Stimulated activated CD4-positive, alpha-beta T cell treated with anti-CD3 and anti-CD28 coated beads, Interleukin-15, amount 100 ng/mL, for 1 hour (primary cell): ENCODE results near the gene OR2Z1.

Source experiments
- DNase-seq, 2 donors: peaks; one replicate each; pipeline ENCODE4 v3.0.0-alpha.2; 2020; ENCODE audit warnings: low read depth in 1 of 2, low spot score in 1 of 2

OR2Z1 gene, protein sequence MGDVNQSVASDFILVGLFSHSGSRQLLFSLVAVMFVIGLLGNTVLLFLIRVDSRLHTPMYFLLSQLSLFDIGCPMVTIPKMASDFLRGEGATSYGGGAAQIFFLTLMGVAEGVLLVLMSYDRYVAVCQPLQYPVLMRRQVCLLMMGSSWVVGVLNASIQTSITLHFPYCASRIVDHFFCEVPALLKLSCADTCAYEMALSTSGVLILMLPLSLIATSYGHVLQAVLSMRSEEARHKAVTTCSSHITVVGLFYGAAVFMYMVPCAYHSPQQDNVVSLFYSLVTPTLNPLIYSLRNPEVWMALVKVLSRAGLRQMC

DNA sequence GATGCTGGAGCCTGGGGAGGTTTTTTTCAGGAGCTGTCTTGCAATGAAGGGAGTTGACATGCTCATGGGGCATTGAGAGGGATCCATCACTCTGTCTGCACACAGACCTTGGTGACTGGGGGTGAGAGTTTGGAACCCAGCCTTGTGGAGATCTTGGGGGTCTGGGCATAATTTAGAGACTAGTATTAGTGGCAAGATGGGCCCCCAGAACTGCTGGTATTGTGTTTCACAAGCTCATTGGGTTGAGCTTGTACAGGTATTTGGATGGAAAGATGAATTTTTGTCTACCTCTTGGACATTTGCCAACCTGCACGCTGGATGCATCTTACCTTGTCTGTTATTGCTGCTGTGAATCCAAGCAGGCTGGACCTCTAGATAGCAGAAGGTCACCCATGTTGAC, at the start of gene OR2Z1:
Gene OR2Z1, plus strand, starts transcription at position 301 of the 400 bp plus-strand sequence. CDS start 9,395 bp downstream, outside the sequence.
- no peak for DNase-seq

DNA sequence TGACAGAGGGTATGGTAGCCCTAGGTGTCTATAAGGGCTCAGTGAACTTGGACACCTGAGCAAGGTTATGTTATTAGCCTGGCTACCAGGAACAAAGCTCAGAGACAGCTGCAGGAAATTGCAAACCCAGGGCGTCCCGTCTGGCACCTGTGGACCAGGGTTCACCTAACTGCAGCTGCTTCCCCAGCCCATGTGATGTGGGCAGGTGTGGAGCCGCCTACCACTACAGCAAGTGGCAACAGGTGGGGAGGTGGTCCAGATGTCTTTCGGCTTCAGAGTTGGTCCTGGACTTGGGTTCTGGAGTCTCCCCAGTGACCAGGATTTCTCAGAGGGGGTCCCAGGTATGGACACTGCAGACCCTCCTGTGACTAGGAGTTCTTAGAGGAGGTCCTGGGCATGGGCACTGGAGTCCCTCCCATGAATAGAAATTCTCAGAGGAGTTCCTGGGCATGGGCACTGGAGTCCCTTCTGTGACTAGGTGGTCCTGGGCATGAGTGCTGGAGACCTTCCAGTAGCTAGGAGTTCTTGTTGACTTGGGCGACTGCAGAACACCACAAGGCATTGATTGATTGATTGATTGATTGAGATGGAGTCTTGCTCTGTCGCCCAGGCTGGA, 48.0 kb upstream of the OR2Z1 start:
- no peak for DNase-seq

DNA sequence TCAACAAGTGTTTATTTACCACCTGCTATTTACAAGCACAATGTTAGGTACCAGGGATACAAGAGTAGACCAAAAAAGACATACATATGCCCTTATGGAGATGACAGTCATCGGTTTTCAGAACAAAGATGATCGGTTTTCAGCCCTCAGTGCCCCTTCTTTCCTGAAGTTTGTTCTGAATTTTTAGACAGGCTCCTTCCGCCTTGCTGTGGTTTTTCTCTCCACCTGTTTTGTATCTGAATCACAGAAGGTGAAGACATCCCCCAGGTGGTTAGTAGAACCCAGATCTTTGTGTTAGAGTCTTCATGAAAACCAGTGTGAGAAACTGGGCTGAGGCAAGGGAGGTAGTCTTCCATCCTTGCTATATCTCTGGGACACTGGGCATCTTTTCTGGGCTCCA, 46.4 kb upstream of the OR2Z1 start:
- DNase-seq, result no peak

DNA sequence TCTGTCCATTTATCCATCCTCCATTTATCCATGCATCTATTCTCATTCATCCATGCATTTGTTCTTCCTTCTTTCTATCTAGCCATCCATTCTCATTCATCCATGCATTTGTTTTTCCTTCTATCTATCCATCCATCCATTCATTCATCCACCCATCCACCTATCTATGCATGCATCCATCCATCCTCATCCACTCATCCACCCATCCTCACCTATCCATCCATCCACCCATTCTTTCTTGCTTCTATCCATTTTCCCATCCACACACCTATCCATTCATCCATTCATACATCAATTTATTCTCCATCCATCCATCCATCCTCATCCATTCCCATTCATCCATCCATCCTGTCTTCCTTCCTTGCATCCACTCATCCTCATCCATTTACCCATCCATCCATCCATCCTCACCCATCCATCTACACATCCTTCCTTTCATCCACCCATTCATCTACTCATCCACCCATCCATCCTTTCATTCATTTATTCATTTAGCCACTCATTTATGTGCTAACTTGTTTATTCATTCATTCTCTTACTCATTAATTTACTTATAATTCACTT, 43.1 kb upstream of the OR2Z1 start:
- no peak for DNase-seq

DNA sequence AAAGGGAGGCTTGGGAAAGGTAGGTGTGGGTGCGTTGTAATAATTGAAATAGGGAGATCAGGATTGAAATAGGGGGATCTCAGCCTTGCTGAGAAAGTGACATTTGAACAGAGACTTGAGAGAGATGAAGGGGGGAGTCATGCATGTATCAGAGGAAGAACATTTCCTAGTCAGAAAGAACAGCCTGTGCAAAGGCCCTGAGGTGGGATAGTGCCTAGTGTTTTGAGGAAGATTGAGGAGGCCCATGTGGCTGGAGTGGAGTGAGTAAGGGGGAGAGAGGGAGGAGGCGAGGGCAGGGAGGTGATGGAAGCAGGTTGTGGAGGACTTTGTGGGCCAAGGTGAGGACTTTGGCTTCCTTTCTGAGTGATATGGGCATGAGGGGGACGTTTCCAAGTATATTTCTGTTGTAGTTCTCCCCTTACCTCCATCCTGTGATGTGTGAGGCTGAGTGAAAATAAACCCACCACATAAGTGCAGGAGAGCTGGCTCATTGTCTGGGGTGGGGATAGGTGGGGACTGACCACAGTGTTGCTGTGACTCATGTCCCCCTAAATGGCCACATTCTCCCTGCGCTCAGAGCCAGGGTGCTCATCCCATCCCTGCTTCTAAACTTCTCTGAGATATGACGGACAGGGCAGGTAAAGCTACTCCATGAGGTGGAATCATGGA, 40.6 kb upstream of the OR2Z1 start:
- no peak for DNase-seq

DNA sequence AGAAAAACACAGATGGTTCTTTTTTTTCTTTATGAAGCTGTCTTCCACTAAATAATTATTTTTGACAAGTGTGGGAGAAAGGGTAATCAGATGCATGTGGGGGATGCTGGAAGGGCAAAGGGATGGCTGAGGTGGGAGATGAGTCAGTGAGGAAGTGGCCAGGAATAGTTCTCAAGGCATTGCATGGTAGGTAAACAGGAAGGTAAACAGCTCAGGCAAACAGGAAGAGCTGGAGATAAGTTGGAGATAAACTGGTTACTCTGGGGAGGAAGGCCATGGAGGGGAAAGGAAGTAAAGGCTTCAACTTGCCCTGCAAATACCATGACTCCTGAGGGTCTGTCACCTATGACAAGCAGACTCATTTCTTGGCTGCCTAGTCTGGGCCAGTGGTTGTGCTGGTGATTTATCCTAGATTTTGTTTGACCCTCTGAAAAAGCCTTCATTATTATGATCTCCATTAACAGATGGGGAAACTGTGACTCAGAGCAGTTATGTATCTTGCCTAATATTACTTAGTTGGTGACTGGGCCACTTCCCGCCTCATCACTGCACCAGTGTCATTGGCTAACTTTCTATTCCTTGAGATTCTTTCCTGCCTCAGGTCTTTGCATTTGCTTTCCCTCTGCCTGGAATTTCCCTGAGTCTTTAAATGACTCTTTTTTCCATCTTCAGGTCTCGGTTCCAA, 39.9 kb upstream of the OR2Z1 start:
- no peak for DNase-seq

DNA sequence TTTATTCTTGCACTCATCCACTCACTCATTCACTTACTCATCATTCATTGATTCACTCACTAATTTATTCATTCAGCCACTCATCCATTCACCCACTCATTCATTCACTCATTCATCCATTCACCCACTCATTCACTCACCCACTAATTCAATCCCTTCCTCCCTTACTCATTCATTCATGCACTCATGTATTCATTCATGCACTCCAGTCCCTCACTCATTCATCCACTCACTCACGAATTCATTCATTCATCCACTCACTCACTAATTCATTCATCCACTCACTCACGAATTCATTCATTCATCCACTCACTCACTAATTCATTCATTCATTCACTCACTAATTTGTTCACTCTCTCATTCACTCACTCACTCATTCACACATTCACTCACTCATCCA, 39.0 kb upstream of the OR2Z1 start:
- DNase-seq, result no peak

DNA sequence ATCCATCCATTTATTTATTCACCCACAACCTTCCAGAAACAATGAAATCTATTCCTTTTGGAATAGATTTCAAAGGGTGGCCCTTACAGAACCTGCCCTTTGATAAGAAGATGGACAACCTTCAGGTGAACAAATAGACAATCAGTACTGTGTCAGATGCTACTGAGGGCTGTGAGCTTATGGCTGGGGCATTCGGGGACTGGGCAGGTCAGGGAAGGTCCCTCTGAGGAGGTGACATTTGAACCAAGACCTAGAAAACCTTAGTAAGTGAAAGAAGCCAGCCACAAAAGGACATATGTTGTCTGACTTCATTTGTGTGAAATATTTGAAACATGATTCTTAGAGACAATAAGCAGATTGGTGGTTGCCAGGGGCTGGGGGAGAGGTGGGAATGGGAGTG, 38.5 kb upstream of the OR2Z1 start:
- DNase-seq, result no peak

DNA sequence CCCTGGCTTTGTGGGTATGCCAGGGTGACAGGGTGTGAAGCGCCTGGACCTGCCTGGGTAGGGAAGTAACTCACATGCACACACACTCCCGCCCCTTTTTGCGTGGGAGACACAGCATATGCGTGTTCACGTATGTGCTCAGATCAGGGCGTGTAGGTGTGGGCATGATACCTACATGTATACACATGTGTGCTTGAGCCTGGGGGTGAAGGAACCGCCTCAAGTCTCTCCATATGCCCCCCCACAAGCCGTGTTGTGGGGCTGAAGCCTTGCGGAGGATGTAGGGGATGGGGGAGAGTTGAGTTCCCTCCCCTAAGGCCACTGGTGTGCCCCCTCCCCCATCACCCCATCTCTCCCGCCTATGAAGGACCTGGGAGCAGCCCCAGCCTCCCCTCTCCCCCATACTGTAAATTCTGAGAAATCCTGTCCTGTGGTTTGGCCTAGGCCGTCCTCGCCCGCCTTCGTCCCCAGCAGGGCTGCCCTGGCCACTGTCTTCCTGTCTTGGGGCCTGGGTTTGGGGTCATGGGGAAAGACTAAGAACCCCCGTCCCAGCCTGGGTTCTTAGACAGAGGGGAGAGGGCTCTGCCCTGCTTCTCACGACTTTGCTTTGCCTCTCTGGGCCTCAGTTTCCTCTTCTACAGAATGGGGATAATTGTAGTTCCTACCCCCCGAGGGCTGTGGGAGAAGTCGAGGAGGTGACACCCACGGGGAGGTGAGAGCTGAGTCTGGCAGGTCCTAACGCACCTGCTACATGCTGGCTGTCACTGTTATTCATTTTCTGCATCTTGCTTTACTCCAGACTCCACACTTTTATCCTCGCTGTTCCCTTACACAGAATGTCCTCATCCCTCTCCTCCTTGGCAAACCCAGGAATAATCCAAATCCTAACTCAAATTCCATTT, 37.2 kb upstream of the OR2Z1 start:
- no peak for DNase-seq

DNA sequence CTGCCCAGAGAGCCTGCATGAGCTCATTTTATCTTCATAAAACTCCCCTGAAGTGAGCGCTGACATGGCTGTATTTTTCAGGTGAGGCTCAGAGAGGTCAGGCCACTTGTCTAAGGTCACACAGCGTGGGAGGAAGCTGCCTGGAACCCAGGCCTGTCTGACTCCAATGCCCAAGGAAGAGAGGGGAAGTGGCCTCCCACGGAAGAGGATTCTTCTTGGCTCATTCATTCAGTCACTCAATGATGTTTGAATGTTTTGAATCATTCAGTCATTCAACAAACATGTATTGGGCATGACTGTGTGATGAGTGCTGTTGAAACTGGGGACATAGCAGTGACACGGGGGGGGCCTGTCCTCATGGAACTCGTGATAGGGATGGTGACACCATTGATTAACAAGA, 34.9 kb upstream of the OR2Z1 start:
- DNase-seq, result no peak

DNA sequence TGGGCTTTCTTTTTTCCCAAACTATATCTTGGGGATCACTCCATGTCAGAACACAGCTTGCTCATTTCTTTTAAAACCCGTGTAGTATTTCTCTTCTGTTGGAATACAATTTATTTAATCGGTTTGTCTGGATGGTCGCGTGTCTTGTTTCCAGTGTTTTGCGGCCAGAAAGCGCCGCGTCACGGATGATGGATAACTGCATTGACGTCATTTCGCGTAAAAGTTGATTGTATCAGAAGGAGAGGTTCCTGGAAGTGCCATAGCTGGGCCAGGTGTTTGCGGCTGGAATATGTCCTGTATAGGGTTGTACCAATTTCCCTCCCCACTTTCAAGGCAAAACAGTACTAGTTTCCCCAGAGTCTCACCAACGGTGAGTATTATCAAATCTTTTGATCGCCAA, 32.5 kb upstream of the OR2Z1 start:
- DNase-seq, result no peak

DNA sequence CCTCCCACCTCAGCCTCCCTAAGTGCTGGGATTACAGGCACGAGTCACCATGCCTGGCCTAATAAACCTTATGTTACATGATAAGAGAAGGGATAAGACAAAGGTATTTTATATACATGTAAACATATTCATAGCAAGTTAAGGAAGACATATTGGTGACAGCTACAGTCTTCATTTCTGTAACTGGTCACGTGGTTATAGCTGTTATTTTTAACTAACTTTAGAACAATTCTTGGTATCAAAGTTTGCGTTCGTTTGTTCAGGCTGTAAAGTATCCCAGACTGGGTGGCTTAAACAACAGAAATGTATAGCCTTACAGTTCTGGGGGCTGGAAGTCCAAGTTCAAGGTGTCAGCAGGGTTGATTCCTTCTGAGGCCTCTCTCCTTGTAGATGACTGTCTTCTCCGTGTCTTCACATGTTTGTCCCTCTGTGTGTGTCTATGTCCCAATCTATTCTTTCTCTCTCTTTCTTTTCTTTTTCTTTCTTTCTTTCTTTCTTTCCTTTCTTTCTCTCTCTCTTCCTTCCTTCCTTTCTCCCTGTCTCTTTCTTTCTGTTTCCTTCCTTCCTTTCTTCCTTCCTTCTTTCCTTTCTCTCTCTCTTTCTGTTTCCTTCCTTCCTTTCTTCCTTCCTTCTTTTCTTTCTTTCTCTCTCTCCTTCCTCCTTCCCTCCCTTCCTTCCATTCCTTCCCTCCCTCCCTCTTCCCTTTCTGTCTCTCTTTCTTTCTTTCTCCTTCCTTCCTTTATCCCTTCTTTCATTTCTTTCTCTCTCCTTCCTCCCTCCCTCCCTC, 30.5 kb upstream of the OR2Z1 start:
- no peak for DNase-seq

DNA sequence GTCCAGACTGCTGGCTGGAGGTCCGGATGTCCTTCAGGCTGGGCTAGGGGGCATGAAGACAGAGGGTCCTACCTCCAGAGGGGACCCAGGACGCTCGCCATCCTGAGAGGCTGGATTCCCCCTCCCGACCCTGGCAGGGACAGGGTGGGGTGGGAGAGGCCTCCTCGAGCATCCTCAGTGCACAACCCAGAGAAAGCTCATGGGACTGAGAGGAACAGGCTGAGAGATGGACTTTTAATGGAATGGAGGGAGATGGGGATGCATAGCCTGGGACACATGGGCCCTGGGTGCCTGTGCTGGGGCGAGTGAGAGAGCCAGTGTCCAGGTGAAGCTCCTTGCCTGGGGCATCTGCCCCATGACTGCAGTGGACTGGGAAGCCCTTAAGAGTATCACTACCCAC, 25.9 kb upstream of the OR2Z1 start:
- no peak for DNase-seq

DNA sequence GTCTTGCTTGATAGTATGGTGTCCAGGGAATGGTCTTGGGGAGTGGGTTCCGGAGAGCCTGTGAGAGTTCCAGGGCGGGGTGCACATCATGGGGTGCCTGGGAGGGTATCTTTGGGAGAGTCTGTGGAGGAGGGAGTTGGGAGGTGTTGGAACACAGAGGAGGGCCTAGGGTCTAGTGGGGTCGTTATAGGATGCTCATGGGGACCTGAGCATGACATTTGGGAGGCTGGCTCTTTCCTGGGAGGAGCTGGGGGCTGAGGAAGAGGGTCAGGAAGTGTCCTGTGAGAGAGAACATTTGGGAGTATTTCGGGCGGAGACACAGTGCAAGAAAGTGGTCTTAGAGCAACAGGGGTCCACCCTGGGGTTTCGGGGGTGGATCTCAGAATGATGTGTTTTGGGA, 25.5 kb upstream of the OR2Z1 start:
- DNase-seq, result no peak

DNA sequence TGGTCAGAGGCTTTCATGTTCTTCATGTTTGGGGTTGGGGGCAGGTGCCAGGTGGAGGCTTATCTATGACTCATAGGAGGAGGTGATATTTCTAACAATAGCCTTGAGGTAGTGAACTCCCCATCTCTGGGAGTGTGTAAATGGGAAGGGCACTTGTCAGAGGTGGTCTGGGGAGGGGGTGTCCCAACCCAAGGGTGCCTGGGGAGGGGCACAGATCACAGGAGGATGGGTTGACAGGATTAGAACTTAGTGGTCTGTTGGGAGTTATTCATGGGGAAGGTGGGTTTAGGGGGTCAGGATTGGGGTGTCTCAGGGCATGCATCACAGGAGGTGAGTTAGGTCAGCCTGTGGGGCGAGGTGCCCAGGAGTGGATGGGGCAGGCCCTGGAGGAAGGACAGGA, 24.4 kb upstream of the OR2Z1 start:
- no peak for DNase-seq

DNA sequence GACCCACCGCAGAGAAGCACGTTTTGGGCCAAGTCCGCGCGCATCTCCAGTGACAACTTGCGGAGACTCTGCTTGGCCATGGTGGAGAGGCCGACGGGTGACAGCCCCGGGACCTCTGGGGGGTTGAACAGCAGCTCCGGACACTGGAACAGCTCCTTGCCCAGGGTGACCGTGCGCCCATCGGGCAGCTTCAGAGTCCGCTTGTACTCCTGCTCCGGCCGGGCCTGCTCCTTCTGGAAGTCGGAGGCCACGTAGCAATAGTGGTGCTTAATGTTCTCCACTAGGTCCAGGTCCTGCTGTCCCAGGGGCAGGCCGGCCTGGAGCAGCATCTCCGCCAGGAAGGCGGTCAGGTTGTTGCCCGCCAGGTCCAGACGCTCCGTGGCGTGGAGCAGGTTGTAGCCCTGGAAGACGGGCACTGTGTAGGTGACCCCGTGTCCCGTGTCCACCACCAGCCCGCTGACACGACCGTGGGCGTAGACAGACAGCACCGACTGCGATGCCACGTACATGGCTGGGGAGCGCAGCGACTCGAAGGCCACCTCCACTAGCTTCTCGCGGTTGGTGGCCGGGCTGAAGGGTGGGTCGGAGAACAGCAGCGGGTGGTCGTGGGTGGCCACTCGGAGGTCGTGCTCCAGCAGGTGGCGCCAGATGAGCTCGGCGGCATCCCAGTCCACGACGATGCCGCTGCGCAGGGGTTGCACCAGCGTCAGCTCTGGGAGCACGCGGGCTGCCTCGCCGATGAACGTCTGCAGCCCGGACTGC, 23.6 kb upstream of the OR2Z1 start:
- DNase-seq, result no peak

DNA sequence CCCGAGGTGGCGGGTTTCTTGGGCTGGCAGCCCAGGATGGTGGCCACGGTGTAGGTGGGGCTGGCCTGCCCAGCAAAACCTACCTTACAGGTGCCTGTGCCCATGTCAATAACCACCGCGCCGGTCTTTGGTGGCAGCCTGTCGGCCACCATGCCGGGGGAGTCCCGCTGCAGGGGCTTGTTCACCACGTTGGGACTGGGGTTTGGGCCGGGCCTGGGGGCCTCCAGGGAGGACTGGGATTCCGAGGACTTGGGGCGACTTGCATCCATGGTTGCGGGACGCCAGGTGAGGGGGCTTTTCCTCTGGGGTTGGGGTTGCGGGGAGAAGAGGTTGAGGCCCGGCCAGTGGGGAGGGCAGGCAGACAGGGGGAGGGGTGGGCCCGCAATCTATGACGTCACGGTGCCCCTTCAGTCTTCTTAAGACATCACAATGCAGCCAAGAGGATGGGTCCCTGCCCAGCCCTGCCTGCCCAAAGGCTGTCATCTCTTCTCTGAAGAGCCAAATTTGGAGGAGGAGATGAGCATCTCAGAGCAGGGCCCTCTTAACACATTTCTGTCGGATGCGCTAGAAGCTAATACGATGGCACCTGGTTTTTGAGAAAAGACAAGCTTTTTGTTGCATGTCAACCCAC, 22.9 kb upstream of the OR2Z1 start, which contains the start of gene ACTL9:
Gene ACTL9, minus strand, starts transcription at position 363 of the 631 bp plus-strand sequence. Its CDS starts 94 bp downstream, at position 269.
- DNase-seq, result no peak

DNA sequence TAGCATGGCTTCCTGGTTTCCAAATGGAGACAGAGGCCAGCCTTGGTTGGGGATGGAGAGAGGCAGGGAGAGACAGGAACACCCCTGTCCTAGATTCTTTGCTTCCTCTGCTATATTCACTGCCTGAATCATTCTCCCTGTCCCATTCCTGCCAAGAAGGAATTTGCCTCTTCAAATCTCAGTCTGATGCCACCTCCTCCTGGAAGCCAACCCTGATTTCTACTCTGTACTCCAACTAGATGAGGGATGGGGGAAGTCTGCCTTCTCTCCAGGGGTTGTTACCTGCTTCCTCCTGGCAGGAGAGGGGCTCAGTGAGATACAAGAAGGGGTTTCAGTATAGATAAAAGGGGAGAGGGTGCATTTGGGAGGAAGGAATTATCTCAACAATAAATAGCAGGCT, 21.5 kb upstream of the OR2Z1 start:
- DNase-seq, result no peak
